SH-SY5Y (cell line): ENCODE measurements around the gene FBXW12.

Experiments
- GATA2 ChIP-seq: IDR thresholded peaks from 2 replicates; pipeline ENCODE4 v1.6.1; 2011; ENCODE audit warnings: mild to moderate bottlenecking, low read depth, low read length
- GATA3 ChIP-seq: IDR thresholded peaks from 2 replicates; pipeline ENCODE4 v1.6.1; 2011; ENCODE audit warnings: low read depth, mild to moderate bottlenecking, low read length, moderate library complexity

- TF ChIP-seq GATA3 (no peak), GATA2 (no peak)
Measured at GRCh38 chr3:48397767-48398681, 26.0 kb downstream of the FBXW12 start.
